Stimulated activated effector memory CD8-positive, alpha-beta T cell treated with anti-CD3 and anti-CD28 coated beads, Interleukin-12 subunit alpha, Interleukin-12 subunit beta, amount 100 ng/mL, for 72 hours (primary cell): ENCODE data around the gene POU4F1.

Source experiments
- ATAC-seq: fragments of 150-1000 bp; cut with Tn5 transposase; 2 replicates; pipeline ENCODE4 v1.10.0; 2021
- DNase-seq, 2 donors: peaks; one replicate each; pipeline ENCODE4 v3.0.0; 2021 to 2022; ENCODE audit warnings: low spot score in 2 of 2
- H3K27ac Mint-ChIP-seq: one replicate; pipeline ENCODE4 v1.8.0; 2022; ENCODE audit warnings: mild to moderate bottlenecking, mixed read lengths
- H3K36me3 Mint-ChIP-seq: one replicate; pipeline ENCODE4 v1.8.0; 2022; ENCODE audit warnings: mild to moderate bottlenecking, mixed read lengths
- H3K4me1 Mint-ChIP-seq: one replicate; pipeline ENCODE4 v1.8.0; 2022; ENCODE audit warnings: mixed read lengths
- H3K4me3 Mint-ChIP-seq: one replicate; pipeline ENCODE4 v1.8.0; 2022; ENCODE audit warnings: mild to moderate bottlenecking, mixed read lengths
- H3K9me3 Mint-ChIP-seq: one replicate; pipeline ENCODE4 v1.8.0; 2022; ENCODE audit warnings: mixed read lengths

POU4F1 gene

GRCh38 chr13:78599645-78600279 is 3.6 kb downstream of the POU4F1 start:
- Mint-ChIP-seq H3K27ac (no peak overlapping the region), H3K4me1 (peaks cover 31% of the 10 kb centered on the region), H3K9me3 (peaks cover under 1% of the 10 kb centered on the region), H3K4me3 (no peak overlapping the region), H3K36me3 (peaks cover 22% of the 10 kb centered on the region)
- ATAC-seq = no peak
- DNase-seq = no peak

- no peak for DNase-seq
- Mint-ChIP-seq H3K9me3 (peaks cover 4% of the 10 kb centered on the region), H3K4me3 (no peak overlapping the region), H3K4me1 (peaks cover 29% of the 10 kb centered on the region), H3K27ac (no peak overlapping the region), H3K36me3 (peaks cover 22% of the 10 kb centered on the region)
- no peak for ATAC-seq
Measured at GRCh38 chr13:78598966-78599644, 4.2 kb downstream of the POU4F1 start.

GRCh38 chr13:78598116-78598781 is 5.1 kb downstream of the POU4F1 start:
- no peak for ATAC-seq
- H3K27ac Mint-ChIP-seq = no peak overlapping the region
- H3K9me3 Mint-ChIP-seq = peaks cover 4% of the 10 kb centered on the region
- peaks cover 22% of the 10 kb centered on the region for H3K36me3 Mint-ChIP-seq
- no peak for DNase-seq
- H3K4me3 Mint-ChIP-seq = no peak overlapping the region
- H3K4me1 Mint-ChIP-seq = peaks cover 21% of the 10 kb centered on the region

- no peak for ATAC-seq
- Mint-ChIP-seq H3K27ac (no peak overlapping the region), H3K4me3 (no peak overlapping the region), H3K9me3 (peaks cover 6% of the 10 kb centered on the region), H3K36me3 (peaks cover 22% of the 10 kb centered on the region), H3K4me1 (peaks cover 17% of the 10 kb centered on the region)
- no peak for DNase-seq
Measured at GRCh38 chr13:78597602-78597932, 5.8 kb downstream of the POU4F1 start.

- DNase-seq (no peak), ATAC-seq (no peak)
- Mint-ChIP-seq H3K36me3 (peaks cover 22% of the 10 kb centered on the region), H3K4me3 (no peak overlapping the region), H3K27ac (no peak overlapping the region), H3K4me1 (peaks cover 12% of the 10 kb centered on the region), H3K9me3 (peaks cover 6% of the 10 kb centered on the region)
Measured at GRCh38 chr13:78596736-78597601, 6.4 kb downstream of the POU4F1 start.

- DNase-seq (no peak), ATAC-seq (no peak)
- Mint-ChIP-seq H3K4me1 (peaks cover 11% of the 10 kb centered on the region), H3K36me3 (peaks cover 22% of the 10 kb centered on the region), H3K27ac (no peak overlapping the region), H3K9me3 (peaks cover 6% of the 10 kb centered on the region), H3K4me3 (peak overlapping the region; percentile 17)
Measured at GRCh38 chr13:78596399-78596735, 7.0 kb downstream of the POU4F1 start.

GRCh38 chr13:78595495-78596398 is 7.6 kb downstream of the POU4F1 start:
- peak; percentile 51 for ATAC-seq
- H3K27ac Mint-ChIP-seq = no peak overlapping the region

GRCh38 chr13:78594456-78594975 is 8.8 kb downstream of the POU4F1 start:
- H3K27ac Mint-ChIP-seq = peak overlapping the region; percentile 7
- no peak overlapping the region for H3K4me3 Mint-ChIP-seq

More at GRCh38 chr13:78595495-78596398, 7.6 kb downstream of the POU4F1 start:
- Mint-ChIP-seq H3K4me1 (peaks cover 4% of the 10 kb centered on the region), H3K36me3 (peaks cover 22% of the 10 kb centered on the region), H3K9me3 (peaks cover 6% of the 10 kb centered on the region), H3K4me3 (peak overlapping the region; percentile 17)
- no peak for DNase-seq

GRCh38 chr13:78593652-78594455 is 9.5 kb downstream of the POU4F1 start:
- Mint-ChIP-seq H3K27ac (no peak overlapping the region), H3K9me3 (peaks cover 6% of the 10 kb centered on the region), H3K4me3 (no peak overlapping the region), H3K4me1 (no peaks in the 10 kb centered on the region), H3K36me3 (peaks cover 17% of the 10 kb centered on the region)
- ATAC-seq = no peak
- DNase-seq = no peak

More at GRCh38 chr13:78594456-78594975, 8.8 kb downstream of the POU4F1 start:
- Mint-ChIP-seq H3K36me3 (peaks cover 17% of the 10 kb centered on the region), H3K4me1 (no peaks in the 10 kb centered on the region), H3K9me3 (peaks cover 6% of the 10 kb centered on the region)
- ATAC-seq (no peak), DNase-seq (no peak)

GRCh38 chr13:78593129-78593528 is 10.2 kb downstream of the POU4F1 start:
- H3K4me1 Mint-ChIP-seq = no peaks in the 10 kb centered on the region
- peaks cover 8% of the 10 kb centered on the region for H3K9me3 Mint-ChIP-seq
- no peak overlapping the region for H3K4me3 Mint-ChIP-seq
- H3K36me3 Mint-ChIP-seq = peaks cover 17% of the 10 kb centered on the region
- no peak overlapping the region for H3K27ac Mint-ChIP-seq
- ATAC-seq (no peak), DNase-seq (no peak)

- Mint-ChIP-seq H3K4me3 (no peak overlapping the region), H3K4me1 (no peaks in the 10 kb centered on the region), H3K36me3 (peaks cover 16% of the 10 kb centered on the region), H3K27ac (no peak overlapping the region), H3K9me3 (peaks cover 10% of the 10 kb centered on the region)
- DNase-seq (no peak), ATAC-seq (no peak)
Measured at GRCh38 chr13:78592584-78592983, 10.8 kb downstream of the POU4F1 start.

- Mint-ChIP-seq H3K4me1 (peaks cover 7% of the 10 kb centered on the region), H3K4me3 (no peak overlapping the region), H3K36me3 (no peaks in the 10 kb centered on the region), H3K9me3 (peaks cover 10% of the 10 kb centered on the region), H3K27ac (no peak overlapping the region)
- ATAC-seq = no peak
- no peak for DNase-seq
Measured at GRCh38 chr13:78589206-78589605, 14.1 kb downstream of the POU4F1 start.

GRCh38 chr13:78587395-78587794 is 16.0 kb downstream of the POU4F1 start:
- peaks cover 8% of the 10 kb centered on the region for H3K9me3 Mint-ChIP-seq
- DNase-seq (no peak), ATAC-seq (no peak)
- no peak overlapping the region for H3K4me3 Mint-ChIP-seq
- H3K27ac Mint-ChIP-seq = no peak overlapping the region
- peaks cover 7% of the 10 kb centered on the region for H3K4me1 Mint-ChIP-seq
- no peaks in the 10 kb centered on the region for H3K36me3 Mint-ChIP-seq

- no peak for DNase-seq
- ATAC-seq = peak; percentile 32
- no peaks in the 10 kb centered on the region for H3K36me3 Mint-ChIP-seq
- peaks cover 7% of the 10 kb centered on the region for H3K4me1 Mint-ChIP-seq
- H3K27ac Mint-ChIP-seq = no peak overlapping the region
- H3K4me3 Mint-ChIP-seq = no peak overlapping the region
- H3K9me3 Mint-ChIP-seq = peaks cover 8% of the 10 kb centered on the region
Measured at GRCh38 chr13:78586706-78587105, 16.6 kb downstream of the POU4F1 start.
